ENCODE data around the gene PILRA.
A peak's percentile ranks its signal among the peaks of the same experiment; 100 is the strongest.

The PILRA gene

GRCh38 chr7:100352984-100353684, 20.2 kb upstream of the PILRA start:
- in situ Hi-C loops (cut with HindIII; ENCODE audit: low sequenced_read_pairs) = no loop called here
- no peak overlapping the region for H3K4me3 ChIP-seq (ENCODE audit: low read depth, low read length)
- no peak for TF ChIP-seq CTCF (IDR thresholded peaks at IDR 0.05; ENCODE audit: low read depth, low read length)
- DNase-seq (ENCODE audit: low read depth, low spot score) = no peak

GRCh38 chr7:100353685-100354330, 19.5 kb upstream of the PILRA start:
- in situ Hi-C loops (cut with HindIII; ENCODE audit: low sequenced_read_pairs) = no loop called here
- no peak for TF ChIP-seq CTCF (IDR thresholded peaks at IDR 0.05; ENCODE audit: low read depth, low read length)
- DNase-seq (ENCODE audit: low read depth, low spot score) = no peak
- no peak overlapping the region for H3K4me3 ChIP-seq (ENCODE audit: low read depth, low read length)

- TF ChIP-seq CTCF (IDR thresholded peaks at IDR 0.05; ENCODE audit: low read depth, low read length) = no peak
- no peak overlapping the region for H3K4me3 ChIP-seq (ENCODE audit: low read depth, low read length)
- DNase-seq (ENCODE audit: low read depth, low spot score) = no peak
- in situ Hi-C loops (cut with HindIII; ENCODE audit: low sequenced_read_pairs) = no loop called here
These were observed 16.7 kb upstream of the PILRA start for GRCh38 chr7:100356416-100357068.

GRCh38 chr7:100357131-100357561, 16.1 kb upstream of the PILRA start:
- TF ChIP-seq CTCF (IDR thresholded peaks at IDR 0.05; ENCODE audit: low read depth, low read length) = no peak
- no peak overlapping the region for H3K4me3 ChIP-seq (ENCODE audit: low read depth, low read length)
- in situ Hi-C loops (cut with HindIII; ENCODE audit: low sequenced_read_pairs) = no loop called here

GRCh38 chr7:100358027-100358856, 15.0 kb upstream of the PILRA start, which contains the start of gene PILRB:
Gene PILRB, plus strand, starts transcription at chr7:100358117. Its CDS starts 186 bp downstream, at chr7:100358303.
- in situ Hi-C loops (cut with HindIII; ENCODE audit: low sequenced_read_pairs) = no loop called here
- H3K4me3 ChIP-seq (ENCODE audit: low read depth, low read length) = no peak within 1 kb of the TSS
- TF ChIP-seq CTCF (IDR thresholded peaks at IDR 0.05; ENCODE audit: low read depth, low read length) = peak; percentile 28
- no peak for DNase-seq (ENCODE audit: low read depth, low spot score)

More at GRCh38 chr7:100357131-100357561, 16.1 kb upstream of the PILRA start:
- no peak for DNase-seq (ENCODE audit: low read depth, low spot score)

GRCh38 chr7:100358857-100359212, 14.5 kb upstream of the PILRA start:
- no peak for TF ChIP-seq CTCF (IDR thresholded peaks at IDR 0.05; ENCODE audit: low read depth, low read length)
- no peak for DNase-seq (ENCODE audit: low read depth, low spot score)
- no peak overlapping the region for H3K4me3 ChIP-seq (ENCODE audit: low read depth, low read length)
- in situ Hi-C loops (cut with HindIII; ENCODE audit: low sequenced_read_pairs) = no loop called here
